NCI-H1694 (cell line): ENCODE data around the gene COMMD4.
"Not testable (repeated sequence)": the region's sequence is repeated elsewhere in the genome, so short reads cannot be mapped to it uniquely, and the experiment has no call there.

Source experiments
- DNase-seq: peaks from one replicate; lab custom pipeline; 2025; lab: John Stamatoyannopoulos, UW

The COMMD4 gene

DNA sequence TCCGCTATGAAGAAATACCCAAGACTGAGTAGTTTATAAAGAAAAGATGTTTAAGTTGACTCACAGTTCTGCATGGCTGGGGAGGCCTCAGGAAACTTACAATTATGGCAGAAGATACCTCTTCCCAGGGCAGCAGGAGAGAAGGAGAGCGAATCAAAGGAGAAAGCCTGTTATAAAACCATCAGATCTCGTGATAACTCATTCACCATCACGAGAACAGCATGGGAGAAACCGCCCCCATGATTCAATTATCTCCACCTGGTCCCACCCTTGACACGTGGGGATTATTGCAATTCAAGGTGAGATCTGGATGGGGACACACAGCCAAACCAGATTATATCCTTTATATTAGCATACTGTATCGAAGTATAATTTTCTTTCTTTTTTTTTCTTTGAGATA, 3.8 kb upstream of the COMMD4 start:
- DNase-seq = not testable (repeated sequence)

DNA sequence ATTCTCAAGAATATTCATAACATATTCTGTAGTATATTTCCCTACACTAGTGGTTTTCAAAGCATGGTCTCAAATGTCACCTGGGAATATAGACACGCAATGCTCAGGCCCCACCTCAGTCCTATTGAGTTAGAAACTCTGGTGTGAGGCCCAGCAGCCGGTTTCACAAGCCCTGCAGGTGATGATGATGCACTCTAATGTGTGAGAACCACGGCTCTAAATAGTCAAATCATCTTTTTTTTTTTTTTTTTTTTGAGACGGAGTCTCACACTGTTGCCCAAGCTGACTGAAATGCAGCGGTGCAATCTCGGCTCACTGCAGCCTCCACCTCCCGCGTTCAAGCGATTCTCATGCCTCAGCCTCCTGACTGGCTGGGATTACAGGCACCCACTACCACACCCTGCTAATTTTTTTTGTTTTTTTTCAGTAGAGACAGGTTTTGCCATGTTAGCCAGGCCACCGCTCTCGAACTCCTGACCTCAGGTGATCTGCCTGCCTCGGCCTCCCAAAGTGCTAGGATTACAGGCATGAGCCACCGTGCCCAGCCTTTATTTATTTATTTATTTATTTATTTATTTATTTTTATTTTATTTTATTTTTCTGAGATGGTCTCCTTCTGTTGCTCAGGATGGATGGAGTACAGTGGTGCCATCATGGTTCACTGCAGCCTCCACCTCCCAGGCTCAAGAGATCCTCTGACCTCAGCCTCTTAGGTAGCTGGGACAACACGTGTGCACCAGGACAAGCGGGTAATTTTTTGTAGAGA, 2.0 kb upstream of the COMMD4 start:
- DNase-seq = not testable (repeated sequence)

DNA sequence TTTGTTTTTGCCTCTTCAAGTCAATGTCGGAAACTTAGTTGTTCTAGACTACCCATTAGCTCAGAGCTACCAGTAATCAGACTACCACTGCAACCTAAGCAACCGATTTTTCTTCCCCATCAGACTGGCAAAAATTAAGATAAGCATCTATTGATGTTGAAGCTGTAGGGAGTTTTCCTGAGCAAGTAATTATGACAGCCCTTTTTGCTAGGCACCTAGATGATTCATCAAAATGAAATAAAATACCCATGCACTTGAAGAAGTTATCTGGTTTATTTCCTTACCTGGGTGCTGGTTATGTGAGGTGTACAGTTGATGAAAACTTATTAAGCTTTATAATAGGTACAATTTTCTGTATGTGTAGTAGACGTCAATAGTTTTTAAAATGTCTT, 554 bp upstream of the COMMD4 start:
- no peak for DNase-seq

- DNase-seq = no peak
Observed at GRCh38 chr15:75338661-75339240, 2.9 kb downstream of the COMMD4 start.

DNA sequence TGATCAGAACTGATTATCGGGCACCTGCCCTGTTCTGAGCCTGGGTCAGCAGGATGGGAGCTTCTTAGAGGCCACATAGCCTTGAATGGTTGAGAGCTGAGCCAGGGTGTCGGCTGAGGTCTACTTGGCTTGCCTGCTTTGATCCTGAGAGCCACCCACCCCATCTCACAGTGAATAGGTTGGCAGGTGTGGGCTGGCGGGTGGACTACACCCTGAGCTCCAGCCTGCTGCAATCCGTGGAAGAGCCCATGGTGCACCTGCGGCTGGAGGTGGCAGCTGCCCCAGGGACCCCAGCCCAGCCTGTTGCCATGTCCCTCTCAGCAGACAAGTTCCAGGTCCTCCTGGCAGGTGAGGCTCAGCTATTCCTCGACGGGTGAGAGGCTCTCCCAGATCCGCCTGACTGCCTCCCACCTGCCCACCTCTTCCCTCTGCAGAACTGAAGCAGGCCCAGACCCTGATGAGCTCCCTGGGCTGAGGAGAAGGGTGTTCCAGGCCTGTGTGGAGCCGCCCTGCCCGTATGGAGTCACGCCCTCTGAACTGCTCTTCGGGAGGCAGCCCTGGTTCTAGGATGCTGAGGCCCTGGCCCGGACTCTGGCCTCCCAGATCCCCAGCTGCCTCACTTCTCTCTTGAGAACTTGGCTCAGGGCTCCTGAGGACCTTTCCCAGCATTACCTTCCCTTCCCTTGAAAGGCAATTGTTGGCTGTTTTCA, 3.8 kb downstream of the COMMD4 start:
- DNase-seq = no peak

DNA sequence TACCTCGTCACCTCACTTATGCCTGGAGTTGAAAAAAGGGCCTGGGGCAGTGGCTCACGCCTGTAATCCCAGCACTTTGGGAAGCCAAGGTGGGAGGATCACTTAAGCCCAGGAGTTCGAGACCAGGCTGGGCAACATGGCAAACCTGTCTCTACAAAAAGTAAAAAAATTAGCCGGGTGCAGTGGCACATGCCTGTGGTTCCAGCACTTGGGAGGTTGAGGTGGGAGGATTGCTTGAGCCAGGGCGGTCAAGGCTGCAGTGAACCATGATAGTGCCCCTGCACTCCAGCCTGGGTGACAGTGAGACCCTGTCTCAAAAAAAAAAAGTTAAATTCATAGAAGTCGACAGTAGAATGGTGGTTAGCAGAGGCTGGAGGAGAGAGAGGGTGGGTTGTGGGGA, 6.4 kb downstream of the COMMD4 start:
- DNase-seq = no peak

GRCh38 chr15:75343953-75344352, 8.1 kb downstream of the COMMD4 start:
- not testable (repeated sequence) for DNase-seq

GRCh38 chr15:75346796-75347221, 10.9 kb downstream of the COMMD4 start, which contains the start of gene NEIL1:
Gene NEIL1, plus strand, starts transcription at chr15:75347039. Its CDS starts 1,867 bp downstream, at chr15:75348906.
- DNase-seq = no peak

DNA sequence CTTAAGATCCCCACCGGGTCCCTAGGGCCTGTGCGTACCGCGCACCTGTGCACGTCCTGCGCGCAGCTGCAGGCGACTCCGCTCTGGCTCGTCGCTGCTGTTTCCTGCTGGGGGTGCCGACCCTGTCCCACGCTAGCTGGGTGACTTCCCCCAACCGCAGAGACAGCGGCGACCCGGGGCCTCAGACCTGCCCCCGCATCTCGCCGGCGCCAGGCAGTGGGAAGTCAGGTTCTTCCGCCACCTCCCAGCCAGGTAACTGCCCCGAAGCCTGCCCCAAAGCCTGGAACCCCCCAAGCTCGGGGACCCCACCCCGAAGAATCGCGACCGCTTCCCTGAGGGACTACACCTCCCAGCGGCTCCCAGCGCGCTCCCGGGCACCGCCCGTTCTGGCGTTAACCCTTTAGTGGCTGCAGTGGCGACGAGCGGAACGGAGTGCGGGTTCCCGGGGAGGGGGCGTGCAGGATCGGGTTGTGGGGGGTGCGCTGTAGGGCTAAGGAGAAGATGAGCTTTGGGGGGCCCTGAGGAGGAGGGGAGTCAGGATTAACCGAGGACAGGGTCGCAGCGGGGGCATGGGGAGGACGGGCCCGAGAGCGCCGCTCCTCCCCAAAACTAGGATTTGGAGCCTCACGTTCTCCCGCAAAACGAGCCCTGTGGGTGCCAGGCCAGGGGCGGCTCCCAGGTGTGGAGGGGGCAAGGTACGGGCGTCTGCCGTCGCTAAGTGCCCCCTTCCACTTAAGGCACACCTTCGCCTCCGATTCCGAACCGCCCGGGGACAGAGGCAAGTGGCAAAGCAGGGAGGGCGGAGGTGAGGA, 11.6 kb downstream of the COMMD4 start:
- DNase-seq = no peak

DNA sequence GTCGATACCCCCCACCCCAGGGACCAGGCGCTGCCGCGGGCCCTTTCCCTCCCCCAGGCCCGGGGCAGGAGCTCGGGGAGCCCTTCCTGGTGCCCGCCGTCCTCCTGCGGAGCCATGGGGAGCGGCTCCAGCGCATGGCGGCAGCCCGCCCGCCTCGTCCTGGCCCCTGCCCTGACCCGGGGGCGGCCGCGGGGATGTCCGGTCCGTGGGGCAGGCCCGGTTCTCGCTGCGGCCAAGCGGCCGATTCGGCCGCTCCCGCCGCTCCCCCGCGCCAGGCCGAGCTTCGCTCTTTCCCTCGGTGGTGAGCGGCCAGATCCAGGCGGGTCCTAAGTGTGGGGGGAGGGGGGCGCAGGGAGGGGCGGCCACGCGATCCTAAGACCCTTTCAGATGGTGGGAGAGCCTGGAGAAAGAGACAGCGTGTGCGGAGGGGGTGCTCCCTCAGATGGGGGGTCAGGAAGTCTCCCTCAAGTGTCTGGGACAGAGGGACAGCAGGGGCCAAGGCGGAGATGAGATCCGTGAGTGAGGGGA, 12.2 kb downstream of the COMMD4 start:
- DNase-seq = no peak

DNA sequence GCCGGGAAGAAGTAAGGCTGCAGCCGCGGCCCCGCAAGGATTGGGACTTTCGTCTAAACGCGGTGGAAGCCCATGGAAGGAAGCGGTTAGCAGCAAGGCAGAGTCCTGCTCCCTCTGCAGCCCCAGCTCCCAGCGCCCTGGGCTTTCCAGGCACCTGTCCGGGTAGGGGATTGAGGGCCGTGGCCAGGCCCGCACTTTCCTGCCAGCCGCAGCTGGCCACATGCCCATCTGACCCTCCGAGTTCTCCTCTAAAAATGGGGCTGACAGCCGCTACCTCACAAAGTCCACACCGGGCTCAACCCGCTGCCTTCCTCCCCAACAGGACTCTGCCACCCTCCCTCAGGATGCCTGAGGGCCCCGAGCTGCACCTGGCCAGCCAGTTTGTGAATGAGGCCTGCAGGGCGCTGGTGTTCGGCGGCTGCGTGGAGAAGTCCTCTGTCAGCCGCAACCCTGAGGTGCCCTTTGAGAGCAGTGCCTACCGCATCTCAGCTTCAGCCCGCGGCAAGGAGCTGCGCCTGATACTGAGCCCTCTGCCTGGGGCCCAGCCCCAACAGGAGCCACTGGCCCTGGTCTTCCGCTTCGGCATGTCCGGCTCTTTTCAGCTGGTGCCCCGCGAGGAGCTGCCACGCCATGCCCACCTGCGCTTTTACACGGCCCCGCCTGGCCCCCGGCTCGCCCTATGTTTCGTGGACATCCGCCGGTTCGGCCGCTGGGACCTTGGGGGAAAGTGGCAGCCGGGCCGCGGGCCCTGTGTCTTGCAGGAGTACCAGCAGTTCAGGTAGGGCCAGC, 12.9 kb downstream of the COMMD4 start:
- no peak for DNase-seq

GRCh38 chr15:75349351-75349669, 13.4 kb downstream of the COMMD4 start:
- not testable (repeated sequence) for DNase-seq

DNA sequence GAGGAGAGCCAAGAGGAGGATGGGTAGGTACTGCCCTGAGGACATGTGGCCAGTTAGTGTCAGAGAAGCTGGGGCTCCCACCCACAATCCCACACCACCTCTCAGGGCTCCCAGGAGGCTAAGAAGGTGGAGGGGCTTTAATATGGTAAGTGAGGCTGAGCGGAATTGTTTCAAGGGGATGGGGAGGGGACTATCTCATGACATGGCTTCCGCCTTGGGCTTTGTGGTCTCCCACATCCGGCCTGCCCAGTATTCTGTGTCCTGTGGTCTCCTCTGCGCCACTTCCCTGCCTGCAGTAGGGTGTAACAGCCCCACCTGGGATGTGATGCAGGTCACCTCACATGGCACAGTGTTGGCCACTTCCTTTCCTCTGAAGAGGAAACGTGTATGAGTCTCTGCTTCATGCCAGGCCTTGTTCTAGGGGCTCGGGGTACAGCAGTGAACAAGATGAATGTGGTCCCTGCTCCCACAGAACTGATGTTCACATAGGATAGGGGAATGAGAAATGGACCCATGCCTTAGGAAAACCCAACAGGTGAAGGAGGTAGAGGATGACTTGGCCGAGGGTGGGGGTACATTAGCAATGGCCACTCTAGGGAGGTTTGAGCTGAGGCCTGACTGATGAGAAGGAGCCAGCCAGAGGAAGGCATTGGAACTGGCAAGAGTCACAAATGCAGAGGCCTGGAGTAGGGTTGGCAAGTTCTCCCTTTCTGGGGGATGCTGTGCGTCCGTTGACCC, 14.2 kb downstream of the COMMD4 start:
- no peak for DNase-seq

DNA sequence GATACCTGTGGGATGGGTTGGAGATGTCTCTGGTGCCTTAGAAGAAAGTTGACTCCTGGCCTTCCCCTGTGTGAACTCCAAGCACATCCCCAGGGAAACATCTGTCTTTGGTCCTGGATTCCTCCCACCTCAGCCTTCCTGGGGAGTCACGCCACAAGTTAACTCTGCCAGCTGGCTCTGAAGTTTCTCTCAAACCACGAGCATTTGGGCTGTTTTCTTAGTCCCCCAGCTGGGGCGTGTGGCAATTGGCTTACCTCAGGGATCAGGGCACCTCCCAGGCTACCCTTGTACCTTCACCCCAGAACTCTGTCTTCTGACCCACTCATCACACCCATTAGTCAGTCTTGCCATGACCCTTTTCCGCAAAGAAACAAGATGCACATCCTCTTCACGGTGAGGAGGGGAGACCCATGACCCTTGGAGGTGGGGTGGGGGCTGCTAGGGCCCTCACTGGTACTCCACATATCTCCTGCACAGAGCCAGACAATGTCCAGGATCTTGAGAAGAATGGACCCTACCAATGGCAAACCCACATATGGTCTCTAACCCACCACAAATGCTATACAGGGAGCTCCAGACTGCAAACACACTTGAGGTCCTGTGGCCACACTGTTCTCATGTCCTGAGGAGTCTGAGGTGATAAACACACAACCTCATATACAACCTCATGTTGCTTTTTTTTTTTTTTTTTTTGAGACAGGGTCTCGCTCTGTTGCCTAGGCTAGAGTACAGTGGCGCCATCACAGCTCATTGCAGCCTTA, 14.9 kb downstream of the COMMD4 start:
- DNase-seq = no peak

- no peak for DNase-seq
Observed at GRCh38 chr15:75352186-75353080, 16.6 kb downstream of the COMMD4 start.

DNA sequence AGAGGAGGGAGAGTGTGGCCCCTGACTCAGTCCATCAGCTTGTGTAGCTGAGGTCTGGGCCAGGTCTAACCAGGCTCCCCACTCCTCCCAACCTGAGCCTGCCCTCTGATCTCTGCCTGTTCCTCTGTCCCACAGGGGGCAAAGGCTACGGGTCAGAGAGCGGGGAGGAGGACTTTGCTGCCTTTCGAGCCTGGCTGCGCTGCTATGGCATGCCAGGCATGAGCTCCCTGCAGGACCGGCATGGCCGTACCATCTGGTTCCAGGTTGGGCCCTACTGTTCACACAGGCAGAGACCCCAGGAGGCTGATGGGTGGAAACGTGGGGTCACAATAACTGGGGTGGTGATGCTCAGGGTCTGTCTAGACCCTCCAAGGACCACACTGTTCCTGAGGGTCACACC, 17.7 kb downstream of the COMMD4 start:
- no peak for DNase-seq

GRCh38 chr15:75354454-75354853, 18.6 kb downstream of the COMMD4 start:
- DNase-seq = no peak

DNA sequence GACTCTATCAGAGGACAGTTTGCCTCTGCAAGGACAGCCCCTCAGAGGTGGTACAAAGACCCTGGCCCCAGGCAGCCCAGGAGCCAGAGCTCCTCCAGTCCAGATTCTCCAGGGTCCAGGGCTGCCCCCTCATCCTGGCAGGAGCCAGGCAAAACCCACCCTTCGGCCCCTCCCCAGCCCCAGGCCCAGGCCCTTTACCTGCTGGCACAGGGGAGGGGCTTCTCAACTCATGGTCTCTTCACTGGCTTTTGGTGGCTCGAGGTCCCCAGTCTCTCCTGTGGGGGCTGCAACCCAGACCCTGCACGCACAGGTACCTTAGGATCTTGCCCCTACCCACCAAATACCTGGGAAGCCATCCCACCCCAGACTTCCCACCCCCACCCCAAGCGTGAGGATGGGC, 19.5 kb downstream of the COMMD4 start:
- DNase-seq = no peak

GRCh38 chr15:75356006-75356405, 20.1 kb downstream of the COMMD4 start:
- no peak for DNase-seq
